Endometrial microvascular endothelial cells (primary cell): Measurements from ENCODE around the gene FGF19. TPM values are rescaled to one million over a fixed set of nuclear protein-coding genes. Genes with fewer than 3 reads are reported as not detected.

Experiments used
- in situ Hi-C: cut with HindIII; loops from 2 replicates; pipeline ENCODE4 v1.10.0; 2017; ENCODE audit warnings: low sequenced_read_pairs, low pct_unique_long_range_greater_than_20kb; ENCODE audit errors: inconsistent ontology term
- total RNA-seq: library from RNA; depleted of rRNA; stranded (reverse); fragments of >200 nt; gene quantifications from one replicate; pipeline ENCODE4 v1.2.3, GENCODE V29; 2015; ENCODE audit errors: inconsistent ontology term

Gene FGF19
- total RNA-seq, 1 donor from 2014 or later: not detected

GRCh38 chr11:69680688-69681087, 23.1 kb downstream of the FGF19 start:
- in situ Hi-C loops: no loop called here

- in situ Hi-C loops: no loop called here
These were observed 26.1 kb downstream of the FGF19 start for GRCh38 chr11:69677749-69678148.

- in situ Hi-C loops: loop anchor here (25.0 kb wide), 1 partner anchor 563 kb away; no protein-coding TSS in a partner anchor
These were observed 28.7 kb downstream of the FGF19 start, which contains the start of gene LTO1 for GRCh38 chr11:69674886-69675714. TSS of gene LTO1 (minus strand) at chr11:69675353. CDS start at chr11:69675239, 114 bp downstream.

GRCh38 chr11:69674267-69674885, 29.4 kb downstream of the FGF19 start:
- in situ Hi-C loops: loop anchor here (25.0 kb wide), 1 partner anchor 562 kb away; no protein-coding TSS in a partner anchor

GRCh38 chr11:69671734-69672465, 31.9 kb downstream of the FGF19 start:
- in situ Hi-C loops: loop anchor here (25.0 kb wide), 1 partner anchor 560 kb away; no protein-coding TSS in a partner anchor

- in situ Hi-C loops: loop anchor here (25.0 kb wide), 1 partner anchor 558 kb away; no protein-coding TSS in a partner anchor
These were observed 33.5 kb downstream of the FGF19 start for GRCh38 chr11:69670158-69670845.

- in situ Hi-C loops: loop anchor here (25.0 kb wide), 1 partner anchor 557 kb away; no protein-coding TSS in a partner anchor
These were observed 34.3 kb downstream of the FGF19 start for GRCh38 chr11:69669486-69669885.

- in situ Hi-C loops: loop anchor here (25.0 kb wide), 1 partner anchor 556 kb away; no protein-coding TSS in a partner anchor
These were observed 35.9 kb downstream of the FGF19 start for GRCh38 chr11:69667619-69668604.

GRCh38 chr11:69666752-69667536, 36.9 kb downstream of the FGF19 start:
- in situ Hi-C loops: loop anchor here (25.0 kb wide), 1 partner anchor 555 kb away; no protein-coding TSS in a partner anchor

- in situ Hi-C loops: loop anchor here (25.0 kb wide), 1 partner anchor 554 kb away; no protein-coding TSS in a partner anchor
These were observed 37.6 kb downstream of the FGF19 start for GRCh38 chr11:69666261-69666660.

GRCh38 chr11:69665669-69666068, 38.2 kb downstream of the FGF19 start:
- in situ Hi-C loops: loop anchor here (25.0 kb wide), 1 partner anchor 553 kb away; no protein-coding TSS in a partner anchor

GRCh38 chr11:69664901-69665300, 38.9 kb downstream of the FGF19 start:
- in situ Hi-C loops: loop anchor here (25.0 kb wide), 1 partner anchor 553 kb away; no protein-coding TSS in a partner anchor

- in situ Hi-C loops: loop anchor here (25.0 kb wide), 1 partner anchor 552 kb away; no protein-coding TSS in a partner anchor
These were observed 39.6 kb downstream of the FGF19 start for GRCh38 chr11:69664103-69664775.

GRCh38 chr11:69663326-69663725, 40.5 kb downstream of the FGF19 start:
- in situ Hi-C loops: loop anchor here (25.0 kb wide), 1 partner anchor 551 kb away; no protein-coding TSS in a partner anchor

GRCh38 chr11:69662806-69663205, 41.0 kb downstream of the FGF19 start:
- in situ Hi-C loops: loop anchor here (25.0 kb wide), 1 partner anchor 551 kb away; no protein-coding TSS in a partner anchor
